Caki2 (cell line): ENCODE data around the gene CD9. TPM values are rescaled to one million over a fixed set of nuclear protein-coding genes. Genes with fewer than 3 reads are reported as not detected.
A peak's percentile ranks its signal among the peaks of the same experiment; 100 is the strongest.
"Not testable (repeated sequence)": the region's sequence is repeated elsewhere in the genome, so short reads cannot be mapped to it uniquely, and the experiment has no call there.

Experiments used
- DNase-seq: peaks from one replicate; pipeline ENCODE4 v3.0.0-alpha.2; 2015; ENCODE audit warnings: low read depth
- in situ Hi-C: cut with HindIII; loops from 2 replicates; pipeline ENCODE4 v1.10.0; 2016; ENCODE audit warnings: low sequenced_read_pairs, low pct_unique_long_range_greater_than_20kb, mixed read lengths
- total RNA-seq: library from RNA; depleted of rRNA; stranded (reverse); fragments of >200 nt; shearing (Covaris generic); gene quantifications from 2 replicates; pipeline ENCODE4 v1.2.3, GENCODE V29; 2014; ENCODE audit warnings: low replicate concordance

CD9 gene
- total RNA-seq, 1 experiment from 2014 or later = 64.2 TPM

- DNase-seq, in situ Hi-C loops: not testable (repeated sequence)
Measured at GRCh38 chr12:6209428-6209827, 9.2 kb downstream of the CD9 start.

- DNase-seq = no peak
- in situ Hi-C loops = no loop called here
Measured at GRCh38 chr12:6211421-6211869, 11.2 kb downstream of the CD9 start.

GRCh38 chr12:6212086-6212485 is 11.9 kb downstream of the CD9 start:
- in situ Hi-C loops = no loop called here
- no peak for DNase-seq

GRCh38 chr12:6213969-6214368 is 13.8 kb downstream of the CD9 start:
- in situ Hi-C loops = no loop called here
- no peak for DNase-seq

- no peak for DNase-seq
- in situ Hi-C loops = no loop called here
Measured at GRCh38 chr12:6214633-6215032, 14.4 kb downstream of the CD9 start.

GRCh38 chr12:6215120-6215807 is 15.1 kb downstream of the CD9 start:
- no peak for DNase-seq
- in situ Hi-C loops = no loop called here

- peak; percentile 99 for DNase-seq
- in situ Hi-C loops = no loop called here
Measured at GRCh38 chr12:6215932-6216494, 15.8 kb downstream of the CD9 start.

- no peak for DNase-seq
- in situ Hi-C loops = no loop called here
Measured at GRCh38 chr12:6216581-6216980, 16.4 kb downstream of the CD9 start.

- in situ Hi-C loops = no loop called here
- no peak for DNase-seq
Measured at GRCh38 chr12:6218347-6218925, 18.2 kb downstream of the CD9 start.

- no peak for DNase-seq
- in situ Hi-C loops = no loop called here
Measured at GRCh38 chr12:6219980-6220379, 19.8 kb downstream of the CD9 start.

- in situ Hi-C loops = no loop called here
- DNase-seq = no peak
Measured at GRCh38 chr12:6221146-6221545, 20.9 kb downstream of the CD9 start.

GRCh38 chr12:6222078-6222654 is 22.0 kb downstream of the CD9 start:
- in situ Hi-C loops = no loop called here
- no peak for DNase-seq

GRCh38 chr12:6223545-6223944 is 23.3 kb downstream of the CD9 start:
- no peak for DNase-seq
- in situ Hi-C loops = no loop called here

GRCh38 chr12:6224550-6224949 is 24.4 kb downstream of the CD9 start:
- in situ Hi-C loops = no loop called here
- DNase-seq = no peak

- no peak for DNase-seq
- in situ Hi-C loops = no loop called here
Measured at GRCh38 chr12:6225630-6226001, 25.4 kb downstream of the CD9 start.

- in situ Hi-C loops = no loop called here
Measured at GRCh38 chr12:6226002-6226678, 25.9 kb downstream of the CD9 start.

GRCh38 chr12:6226679-6227051 is 26.5 kb downstream of the CD9 start:
- in situ Hi-C loops = no loop called here
- no peak for DNase-seq

More at GRCh38 chr12:6226002-6226678, 25.9 kb downstream of the CD9 start:
- DNase-seq = no peak

GRCh38 chr12:6228535-6229223 is 28.5 kb downstream of the CD9 start:
- in situ Hi-C loops = no loop called here

More at GRCh38 chr12:6228535-6229223, 28.5 kb downstream of the CD9 start:
- no peak for DNase-seq
